ENCODE results near the gene MESP2.

GRCh38 chr15:89808160-89808870, 32.2 kb downstream of the MESP2 start:
- TF ChIP-seq EP300 (IDR thresholded peaks at IDR 0.05) (no peak), POLR2A (IDR thresholded peaks at IDR 0.05) (no peak), POLR2AphosphoS5 (IDR thresholded peaks at IDR 0.05) (no peak)
